ENCODE results near the gene FANCE. TPM values are rescaled to one million over a fixed set of nuclear protein-coding genes. Genes with fewer than 3 reads are reported as not detected.

FANCE gene
- total and polyA plus RNA-seq, 2 experiments from 2014 or later, result 5.4 to 25.5 TPM

- TF ChIP-seq REST (IDR thresholded peaks at IDR 0.05; ENCODE audit: unreplicated experiment) (no peak), CTCF (conservative IDR thresholded peaks at IDR 0.05; ENCODE audit: low read depth in 2 of 2) (no peak)
- TF ChIP-seq, protein P1, sequence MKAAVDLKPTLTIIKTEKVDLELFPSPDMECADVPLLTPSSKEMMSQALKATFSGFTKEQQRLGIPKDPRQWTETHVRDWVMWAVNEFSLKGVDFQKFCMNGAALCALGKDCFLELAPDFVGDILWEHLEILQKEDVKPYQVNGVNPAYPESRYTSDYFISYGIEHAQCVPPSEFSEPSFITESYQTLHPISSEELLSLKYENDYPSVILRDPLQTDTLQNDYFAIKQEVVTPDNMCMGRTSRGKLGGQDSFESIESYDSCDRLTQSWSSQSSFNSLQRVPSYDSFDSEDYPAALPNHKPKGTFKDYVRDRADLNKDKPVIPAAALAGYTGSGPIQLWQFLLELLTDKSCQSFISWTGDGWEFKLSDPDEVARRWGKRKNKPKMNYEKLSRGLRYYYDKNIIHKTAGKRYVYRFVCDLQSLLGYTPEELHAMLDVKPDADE (IDR thresholded peaks at IDR 0.05), result no peak
Observed at GRCh38 chr6:35471836-35472345, 19.8 kb downstream of the FANCE start (continued).

DNA sequence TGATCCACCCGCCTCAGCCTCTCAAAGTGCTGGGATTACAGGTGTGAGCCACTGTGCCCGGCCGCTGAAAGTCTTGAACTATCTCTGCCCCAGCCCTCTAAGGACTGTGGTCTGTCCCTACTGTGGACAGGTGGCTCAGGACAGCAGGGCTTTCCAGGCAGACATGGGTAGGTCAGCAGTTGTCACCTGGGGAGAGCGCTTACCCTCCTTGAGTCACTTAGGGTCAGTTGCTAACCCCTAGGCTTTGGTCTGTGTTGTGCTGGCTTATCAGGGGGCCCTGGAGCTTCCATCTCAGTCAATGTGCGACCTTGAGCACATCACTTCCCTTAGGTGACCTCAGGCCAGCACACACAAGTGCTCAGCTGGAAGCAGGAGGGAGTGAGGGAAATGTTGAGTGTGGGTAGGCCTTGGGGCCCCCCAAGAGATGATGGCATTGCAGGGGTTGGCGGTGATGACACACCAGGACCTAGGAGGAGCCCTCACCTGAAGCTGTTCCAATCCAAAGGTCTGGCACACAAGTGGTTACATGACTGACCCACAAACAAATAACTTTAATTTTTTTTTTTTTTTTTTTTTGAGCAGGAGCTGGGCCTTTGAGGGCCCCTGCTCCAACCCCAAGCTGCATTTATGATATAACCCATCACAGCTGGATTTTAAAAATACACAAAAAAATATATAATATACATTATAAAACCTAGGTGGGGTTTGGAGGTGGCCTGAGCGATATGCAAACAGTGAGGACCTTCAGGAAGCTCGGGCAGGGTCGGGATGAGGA, 21.1 kb downstream of the FANCE start:
- H3K4me1 Mint-ChIP-seq, result peaks cover 48% of the 10 kb centered on the region
- Histone ChIP-seq H3K36me3 (ENCODE audit: insufficient read depth) (peaks cover 38% of the 10 kb centered on the region), H3K27ac (ENCODE audit: low read depth) (peak overlapping the region; percentile 98), H3K4me2 (no peak overlapping the region), H2AFZ (no peak overlapping the region), H3K4me1 (ENCODE audit: insufficient read depth) (peaks cover 20% of the 10 kb centered on the region), H3F3A (replicated peaks; ENCODE audit: low read depth) (peaks cover 63% of the 10 kb centered on the region), H3K79me2 (replicated peaks; ENCODE audit: insufficient read depth) (peaks cover 32% of the 10 kb centered on the region), H3K4me3 (no peak overlapping the region), H4K20me1 (replicated peaks; ENCODE audit: insufficient read depth) (peaks cover 40% of the 10 kb centered on the region), H3K9me2 (ENCODE audit: insufficient read depth) (no peaks in the 10 kb centered on the region), H3K27me3 (ENCODE audit: insufficient read depth) (no peaks in the 10 kb centered on the region)
- H3K27ac Mint-ChIP-seq, result peak overlapping the region; percentile 86
- peaks cover 78% of the 10 kb centered on the region for H3K36me3 Mint-ChIP-seq (ENCODE audit: low read depth)
- peaks cover 65% of the 10 kb centered on the region for H3K27me3 Mint-ChIP-seq (ENCODE audit: insufficient read depth, low read depth, poor library complexity)
- DNase-seq (ENCODE audit: low spot score) (peak; percentile 19), ATAC-seq (peak; percentile 2)
- peaks cover 8% of the 10 kb centered on the region; the same call in 2 of the 3 replicates for H3K9me3 Mint-ChIP-seq
- no peak overlapping the region for H3K4me3 Mint-ChIP-seq
- TF ChIP-seq, protein P2, sequence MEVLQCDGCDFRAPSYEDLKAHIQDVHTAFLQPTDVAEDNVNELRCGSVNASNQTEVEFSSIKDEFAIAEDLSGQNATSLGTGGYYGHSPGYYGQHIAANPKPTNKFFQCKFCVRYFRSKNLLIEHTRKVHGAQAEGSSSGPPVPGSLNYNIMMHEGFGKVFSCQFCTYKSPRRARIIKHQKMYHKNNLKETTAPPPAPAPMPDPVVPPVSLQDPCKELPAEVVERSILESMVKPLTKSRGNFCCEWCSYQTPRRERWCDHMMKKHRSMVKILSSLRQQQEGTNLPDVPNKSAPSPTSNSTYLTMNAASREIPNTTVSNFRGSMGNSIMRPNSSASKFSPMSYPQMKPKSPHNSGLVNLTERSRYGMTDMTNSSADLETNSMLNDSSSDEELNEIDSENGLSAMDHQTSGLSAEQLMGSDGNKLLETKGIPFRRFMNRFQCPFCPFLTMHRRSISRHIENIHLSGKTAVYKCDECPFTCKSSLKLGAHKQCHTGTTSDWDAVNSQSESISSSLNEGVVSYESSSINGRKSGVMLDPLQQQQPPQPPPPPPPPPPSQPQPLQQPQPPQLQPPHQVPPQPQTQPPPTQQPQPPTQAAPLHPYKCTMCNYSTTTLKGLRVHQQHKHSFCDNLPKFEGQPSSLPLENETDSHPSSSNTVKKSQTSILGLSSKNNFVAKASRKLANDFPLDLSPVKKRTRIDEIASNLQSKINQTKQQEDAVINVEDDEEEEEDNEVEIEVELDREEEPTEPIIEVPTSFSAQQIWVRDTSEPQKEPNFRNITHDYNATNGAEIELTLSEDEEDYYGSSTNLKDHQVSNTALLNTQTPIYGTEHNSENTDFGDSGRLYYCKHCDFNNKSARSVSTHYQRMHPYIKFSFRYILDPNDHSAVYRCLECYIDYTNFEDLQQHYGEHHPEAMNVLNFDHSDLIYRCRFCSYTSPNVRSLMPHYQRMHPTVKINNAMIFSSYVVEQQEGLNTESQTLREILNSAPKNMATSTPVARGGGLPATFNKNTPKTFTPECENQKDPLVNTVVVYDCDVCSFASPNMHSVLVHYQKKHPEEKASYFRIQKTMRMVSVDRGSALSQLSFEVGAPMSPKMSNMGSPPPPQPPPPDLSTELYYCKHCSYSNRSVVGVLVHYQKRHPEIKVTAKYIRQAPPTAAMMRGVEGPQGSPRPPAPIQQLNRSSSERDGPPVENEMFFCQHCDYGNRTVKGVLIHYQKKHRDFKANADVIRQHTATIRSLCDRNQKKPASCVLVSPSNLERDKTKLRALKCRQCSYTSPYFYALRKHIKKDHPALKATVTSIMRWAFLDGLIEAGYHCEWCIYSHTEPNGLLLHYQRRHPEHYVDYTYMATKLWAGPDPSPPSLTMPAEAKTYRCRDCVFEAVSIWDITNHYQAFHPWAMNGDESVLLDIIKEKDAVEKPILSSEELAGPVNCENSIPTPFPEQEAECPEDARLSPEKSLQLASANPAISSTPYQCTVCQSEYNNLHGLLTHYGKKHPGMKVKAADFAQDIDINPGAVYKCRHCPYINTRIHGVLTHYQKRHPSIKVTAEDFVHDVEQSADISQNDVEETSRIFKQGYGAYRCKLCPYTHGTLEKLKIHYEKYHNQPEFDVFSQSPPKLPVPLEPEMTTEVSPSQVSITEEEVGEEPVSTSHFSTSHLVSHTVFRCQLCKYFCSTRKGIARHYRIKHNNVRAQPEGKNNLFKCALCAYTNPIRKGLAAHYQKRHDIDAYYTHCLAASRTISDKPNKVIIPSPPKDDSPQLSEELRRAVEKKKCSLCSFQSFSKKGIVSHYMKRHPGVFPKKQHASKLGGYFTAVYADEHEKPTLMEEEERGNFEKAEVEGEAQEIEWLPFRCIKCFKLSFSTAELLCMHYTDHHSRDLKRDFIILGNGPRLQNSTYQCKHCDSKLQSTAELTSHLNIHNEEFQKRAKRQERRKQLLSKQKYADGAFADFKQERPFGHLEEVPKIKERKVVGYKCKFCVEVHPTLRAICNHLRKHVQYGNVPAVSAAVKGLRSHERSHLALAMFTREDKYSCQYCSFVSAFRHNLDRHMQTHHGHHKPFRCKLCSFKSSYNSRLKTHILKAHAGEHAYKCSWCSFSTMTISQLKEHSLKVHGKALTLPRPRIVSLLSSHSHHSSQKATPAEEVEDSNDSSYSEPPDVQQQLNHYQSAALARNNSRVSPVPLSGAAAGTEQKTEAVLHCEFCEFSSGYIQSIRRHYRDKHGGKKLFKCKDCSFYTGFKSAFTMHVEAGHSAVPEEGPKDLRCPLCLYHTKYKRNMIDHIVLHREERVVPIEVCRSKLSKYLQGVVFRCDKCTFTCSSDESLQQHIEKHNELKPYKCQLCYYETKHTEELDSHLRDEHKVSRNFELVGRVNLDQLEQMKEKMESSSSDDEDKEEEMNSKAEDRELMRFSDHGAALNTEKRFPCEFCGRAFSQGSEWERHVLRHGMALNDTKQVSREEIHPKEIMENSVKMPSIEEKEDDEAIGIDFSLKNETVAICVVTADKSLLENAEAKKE (CRISPR knock-in tag; IDR thresholded peaks at IDR 0.05), result no peak
- TF ChIP-seq JUNB (IDR thresholded peaks at IDR 0.05; ENCODE audit: unreplicated experiment) (no peak), POLR2AphosphoS5 (IDR thresholded peaks at IDR 0.05; ENCODE audit: low read depth) (peak; percentile 64; the same call in 1 of the 2 replicates)
- TF ChIP-seq, protein P1 (IDR thresholded peaks at IDR 0.05), result no peak
